Heart left ventricle (tissue), 16 donors: Measurements from ENCODE around the gene CPLX1. TPM values are rescaled to one million over a fixed set of nuclear protein-coding genes. Genes with fewer than 3 reads are reported as not detected.

Source experiments
- ATAC-seq, 4 donors: fragments of 200-7000 bp; cut with Tn5 transposase; one replicate each; pipeline ENCODE4 v1.9.1; 2020 to 2022; ENCODE audit warnings: moderate library complexity in 4 of 4, mild to moderate bottlenecking in 3 of 4, moderate number of reproducible peaks in 1 of 4
- DNase-seq, 5 donors: peaks; one replicate each; pipeline ENCODE4 v3.0.0-alpha.2; 2020
- H3K27ac ChIP-seq, 12 donors: fragments of 200-600 bp; sonication (generic) in 4 of 12; one replicate each; pipeline versions ENCODE4 v1.5.0 to v1.8.0; 2016 to 2022; ENCODE audit warnings: mild to moderate bottlenecking in 2 of 12
- H3K27me3 ChIP-seq, 9 donors: fragments of 200-600 bp; sonication (generic) in 2 of 9; one replicate each; pipeline versions ENCODE4 v1.5.1 to v1.8.0; 2016 to 2022; ENCODE audit warnings: mild to moderate bottlenecking in 3 of 9
- H3K36me3 ChIP-seq, 9 donors: fragments of 200-600 bp; sonication (generic) in 2 of 9; one replicate each; pipeline versions ENCODE4 v1.5.0 to v1.8.0; 2018 to 2022; ENCODE audit warnings: mild to moderate bottlenecking in 2 of 9
- H3K4me1 ChIP-seq, 12 donors: fragments of 200-600 bp; sonication (generic) in 4 of 12; one replicate each; pipeline versions ENCODE4 v1.5.0 to v1.8.0; 2016 to 2022; ENCODE audit warnings: mild to moderate bottlenecking in 3 of 12
- H3K4me3 ChIP-seq, 12 donors: fragments of 200-600 bp; sonication (generic) in 4 of 12; one replicate each; pipeline versions ENCODE4 v1.5.0 to v1.8.0; 2017 to 2022; ENCODE audit warnings: mild to moderate bottlenecking in 9 of 12, moderate library complexity in 4 of 12
- H3K9me3 ChIP-seq, 12 donors: fragments of 200-600 bp; sonication (generic) in 4 of 12; one replicate each; pipeline versions ENCODE4 v1.5.0 to v1.8.0; 2016 to 2022; ENCODE audit warnings: mild to moderate bottlenecking in 1 of 12
- POLR2A ChIP-seq, 2 donors: fragments of 450-650 bp; IDR thresholded peaks; one replicate each; pipeline ENCODE4 v1.6.1; 2017; ENCODE audit warnings: antibody characterized with exemption in 2 of 2, mild to moderate bottlenecking in 2 of 2, moderate library complexity in 2 of 2
- WGBS, 4 donors: extraction: QIAGEN DNeasy Blood & Tissue Kit in 2 of 4; methylation state at CpG; one replicate each; pipeline versions ENCODE4 v1.1.5 to v1.1.7; 2013 to 2018; 5-methylcytosine and 5-hydroxymethylcytosine counted together
- intact Hi-C, 10 donors: fragments of 100-400 bp; cut with DNase I; formaldehyde crosslinking; loops; one replicate each; pipeline versions ENCODE4 v1.11.1 to v1.14.2; 2022
- polyA plus RNA-seq, 2 donors: library from polyadenylated mRNA; stranded (reverse); fragments of 200-250 nt; gene quantifications; one replicate each; pipeline ENCODE4 v1.2.3, GENCODE V29; 2013
- total RNA-seq, 9 donors: library from RNA; depleted of rRNA in 2 of 9; stranded (reverse); fragments of >200 nt in 2 of 9; fragmentation: NEBNext Ultra II Directional in 3 of 9; extraction: Animal tissue kit (Norgen Biotek cat#: 25700) in 3 of 9; gene quantifications; one replicate each; pipeline versions ENCODE4 v1.1.0 to v1.2.4, GENCODE V29; 2016 to 2023
- TF ChIP-seq, protein P1 (sequence below), 12 donors: fragments of 200-600 bp; sonication (generic) in 4 of 12; IDR thresholded peaks; one replicate each; pipeline versions ENCODE4 v1.5.0 to v1.8.0; 2018 to 2022; ENCODE audit warnings: antibody characterized with exemption in 12 of 12, mild to moderate bottlenecking in 5 of 12
- donor health status: ischemic (EF 13 %, LVEDD 7.1; RV severe dilation, severe dysfunction).
- donor health status: healthy with polysubstance abuse.
- donor health status: DM: no; HTN: yes; CAD: no.
- donor health status: DM: no; HTN: no; CAD: no.
- donor health status: ischemic (EF 25% LVEDD 6.9; RV normal size, moderate dysfunction).
- donor health status: ischemic (EF 25% LVEDD 5.7; RV mildly dilated, moderate dysfunction).
- donor health status: healthy.
- donor health status: DM: yes; HTN: yes; CAD: no.
- donor health status: ischemic (EF 35%, LVEDD 5.7; RV mildly dilated, moderate dysfunction).
- donor health status: nonischemic (EF 11% LVEDD 7.7; RV severe dilation, severe dysfunction).
- donor health status: DM: yes; HTN: yes; CAD: no.
- donor health status: PGD.
- donor health status: ischemic (EF 29% LVEDD 5.4; RV normal size, mild dysfunction).
- donor health status: nonischemic (EF 23%, LVEDD 6.1; RV moderate dilation, normal function).

CPLX1 gene
- total and polyA plus RNA-seq, 11 donors = 0.75 to 7.0 (median 3.3) TPM

DNA sequence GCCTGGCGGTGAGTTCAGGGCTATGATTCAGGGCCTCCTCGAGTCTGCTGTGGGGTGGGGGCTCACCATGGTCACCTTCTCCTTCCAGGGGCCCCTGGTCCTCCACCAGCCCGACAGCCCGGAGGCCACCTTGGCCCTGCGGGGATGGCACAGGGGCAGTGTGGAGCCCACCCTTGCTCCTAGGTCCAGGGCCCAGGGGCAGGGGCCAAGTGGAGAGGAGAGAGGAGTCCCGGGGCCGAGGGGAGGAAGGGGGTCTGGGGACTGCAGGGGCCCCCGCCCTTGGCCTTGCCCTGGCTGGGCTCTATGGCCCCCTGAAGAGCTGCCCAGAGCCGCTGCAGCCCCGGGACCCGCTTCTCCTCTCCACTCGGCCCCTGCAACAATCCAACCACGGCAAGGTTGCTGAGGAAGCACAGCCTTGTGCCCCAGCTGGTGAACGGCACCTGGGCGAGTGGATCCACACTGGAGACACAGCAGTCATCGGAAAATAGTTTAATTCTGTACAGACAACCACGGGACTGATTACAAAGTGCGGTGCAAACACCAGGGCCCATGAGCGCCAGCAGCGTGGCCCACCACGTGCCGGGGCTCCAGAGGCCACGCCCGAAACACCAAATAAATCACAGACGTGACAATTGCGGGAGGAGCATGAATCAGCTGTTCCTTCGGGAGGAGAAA lies 23.0 kb upstream of the CPLX1 start:
- Histone ChIP-seq H3K4me1 (no peaks in the 10 kb centered on the region), H3K27ac (no peak overlapping the region), H3K9me3 (no peaks in the 10 kb centered on the region), H3K4me3 (no peak overlapping the region), H3K36me3 (peaks cover 0 to 51% (median 25%) of the 10 kb centered on the region in 9 donors), H3K27me3 (no peaks in the 10 kb centered on the region)
- DNase-seq (peak in 2 of 5 donors; percentile 11 to 48), ATAC-seq (no peak)
- TF ChIP-seq POLR2A (IDR thresholded peaks at IDR 0.05) = no peak
- TF ChIP-seq, protein P1, sequence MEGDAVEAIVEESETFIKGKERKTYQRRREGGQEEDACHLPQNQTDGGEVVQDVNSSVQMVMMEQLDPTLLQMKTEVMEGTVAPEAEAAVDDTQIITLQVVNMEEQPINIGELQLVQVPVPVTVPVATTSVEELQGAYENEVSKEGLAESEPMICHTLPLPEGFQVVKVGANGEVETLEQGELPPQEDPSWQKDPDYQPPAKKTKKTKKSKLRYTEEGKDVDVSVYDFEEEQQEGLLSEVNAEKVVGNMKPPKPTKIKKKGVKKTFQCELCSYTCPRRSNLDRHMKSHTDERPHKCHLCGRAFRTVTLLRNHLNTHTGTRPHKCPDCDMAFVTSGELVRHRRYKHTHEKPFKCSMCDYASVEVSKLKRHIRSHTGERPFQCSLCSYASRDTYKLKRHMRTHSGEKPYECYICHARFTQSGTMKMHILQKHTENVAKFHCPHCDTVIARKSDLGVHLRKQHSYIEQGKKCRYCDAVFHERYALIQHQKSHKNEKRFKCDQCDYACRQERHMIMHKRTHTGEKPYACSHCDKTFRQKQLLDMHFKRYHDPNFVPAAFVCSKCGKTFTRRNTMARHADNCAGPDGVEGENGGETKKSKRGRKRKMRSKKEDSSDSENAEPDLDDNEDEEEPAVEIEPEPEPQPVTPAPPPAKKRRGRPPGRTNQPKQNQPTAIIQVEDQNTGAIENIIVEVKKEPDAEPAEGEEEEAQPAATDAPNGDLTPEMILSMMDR (IDR thresholded peaks at IDR 0.05) = no peak
- intact Hi-C loops = no loop called here
- 87 to 90% (median 89%) methylated on average over 19 to 27 of the region's 27 CpGs for WGBS, 4 donors

DNA sequence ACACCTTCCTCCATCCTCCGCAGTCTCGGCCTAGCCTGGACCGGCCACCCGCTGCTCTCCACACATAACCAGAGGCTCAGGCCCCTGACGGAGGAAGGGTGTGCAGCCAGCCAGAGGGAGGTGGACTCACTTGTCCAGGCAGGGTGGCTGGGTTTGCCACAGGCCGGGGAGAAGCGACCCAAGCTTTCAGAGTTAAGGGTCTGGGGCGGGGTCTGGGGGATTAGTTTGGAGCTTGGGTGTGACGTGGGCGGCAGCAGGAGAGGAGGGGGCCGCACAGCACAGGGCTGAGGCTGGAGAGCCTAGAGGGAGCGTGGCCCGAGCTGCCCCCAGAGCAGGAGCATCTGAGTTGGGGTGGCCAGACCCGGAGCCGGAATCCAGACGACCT lies 22.4 kb upstream of the CPLX1 start:
- TF ChIP-seq, protein P1 (IDR thresholded peaks at IDR 0.05) = no peak
- no peak for TF ChIP-seq POLR2A (IDR thresholded peaks at IDR 0.05)
- Histone ChIP-seq H3K4me3 (no peak overlapping the region), H3K27ac (no peak overlapping the region), H3K36me3 (peaks cover 0 to 51% (median 25%) of the 10 kb centered on the region in 9 donors), H3K9me3 (no peaks in the 10 kb centered on the region), H3K4me1 (no peaks in the 10 kb centered on the region), H3K27me3 (no peaks in the 10 kb centered on the region)
- DNase-seq (no peak), ATAC-seq (no peak)
- WGBS, 4 donors = 90 to 92% (median 91%) methylated on average over 16 of the region's 16 CpGs
- intact Hi-C loops = no loop called here

DNA sequence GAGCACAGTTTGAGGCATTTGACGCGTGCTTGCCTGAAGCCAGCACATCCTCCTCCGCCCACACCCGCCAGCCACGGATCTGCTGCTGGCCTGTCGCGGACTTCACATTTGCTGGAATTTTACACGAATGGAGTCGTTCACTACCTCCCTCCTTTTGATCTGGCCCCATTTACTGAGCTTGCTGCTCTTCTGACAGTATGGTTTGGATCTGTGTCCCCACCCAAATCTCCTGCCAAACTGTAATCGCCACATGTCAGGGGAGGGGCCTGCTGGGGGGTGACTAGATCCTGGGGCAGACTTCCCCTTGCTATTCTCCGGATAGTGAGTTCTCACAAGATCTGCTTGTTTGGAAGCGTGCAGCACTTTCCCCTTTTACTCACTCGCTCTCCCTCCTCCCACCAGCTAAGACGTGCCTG lies 19.9 kb upstream of the CPLX1 start:
- 63 to 74% (median 73%) methylated on average over 14 of the region's 14 CpGs for WGBS, 4 donors
- no peak for ATAC-seq
- Histone ChIP-seq H3K4me1 (no peaks in the 10 kb centered on the region), H3K27me3 (no peaks in the 10 kb centered on the region), H3K4me3 (no peak overlapping the region), H3K9me3 (peaks cover 0 to 6% (median 0%) of the 10 kb centered on the region in 12 donors), H3K36me3 (peaks cover 0 to 32% (median 18%) of the 10 kb centered on the region in 9 donors), H3K27ac (no peak overlapping the region)
- intact Hi-C loops = no loop called here
- TF ChIP-seq, protein P1 (IDR thresholded peaks at IDR 0.05) = no peak
- no peak for TF ChIP-seq POLR2A (IDR thresholded peaks at IDR 0.05)
- DNase-seq = peak in 1 of 5 donors; percentile 44

DNA sequence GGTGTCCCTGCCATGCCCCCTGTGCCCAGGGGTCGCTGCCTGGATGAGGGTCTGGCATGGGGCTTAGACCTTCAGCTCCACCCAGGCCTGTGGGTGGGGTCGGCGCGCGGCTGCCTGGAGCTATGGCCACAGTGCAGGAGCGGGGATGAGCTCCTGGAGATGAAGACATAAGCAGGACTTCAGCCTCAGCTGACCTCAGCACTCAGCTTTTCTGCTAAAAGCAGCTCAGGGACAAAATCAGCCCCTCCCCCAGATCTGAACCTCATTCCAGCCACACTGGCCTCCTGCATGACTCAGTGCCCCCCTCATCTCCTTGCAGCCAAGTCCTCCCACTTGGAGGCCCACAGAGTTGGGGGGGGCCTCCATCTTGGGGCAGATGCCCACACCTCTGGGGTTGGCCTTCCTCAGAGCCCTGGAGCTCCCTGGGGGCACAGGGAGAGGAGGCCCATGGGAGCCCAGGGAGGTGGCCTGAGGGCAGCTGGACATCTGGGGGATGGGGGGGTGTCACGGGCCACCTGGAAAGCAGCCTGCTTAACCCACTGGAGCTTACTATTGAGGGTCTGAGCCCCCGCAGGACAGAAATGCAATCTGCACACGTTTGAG lies 19.4 kb upstream of the CPLX1 start:
- DNase-seq = peak in 2 of 5 donors; percentile 12 to 33
- Histone ChIP-seq H3K36me3 (peaks cover 0 to 27% (median 15%) of the 10 kb centered on the region in 9 donors), H3K4me1 (no peaks in the 10 kb centered on the region), H3K27me3 (no peaks in the 10 kb centered on the region), H3K27ac (no peak overlapping the region), H3K4me3 (no peak overlapping the region), H3K9me3 (peaks cover 0 to 10% (median 0%) of the 10 kb centered on the region in 12 donors)
- no peak for TF ChIP-seq POLR2A (IDR thresholded peaks at IDR 0.05)
- TF ChIP-seq, protein P1 (IDR thresholded peaks at IDR 0.05) = no peak
- peak in 2 of 4 donors; percentile 11 to 23 for ATAC-seq
- WGBS, 4 donors = 78 to 85% (median 82%) methylated on average over 9 of the region's 9 CpGs
- intact Hi-C loops = no loop called here
